ENCODE data around the gene SYTL4.
"Not testable (repeated sequence)": the region's sequence is repeated elsewhere in the genome, so short reads cannot be mapped to it uniquely, and the experiment has no call there.

SYTL4 gene

DNA sequence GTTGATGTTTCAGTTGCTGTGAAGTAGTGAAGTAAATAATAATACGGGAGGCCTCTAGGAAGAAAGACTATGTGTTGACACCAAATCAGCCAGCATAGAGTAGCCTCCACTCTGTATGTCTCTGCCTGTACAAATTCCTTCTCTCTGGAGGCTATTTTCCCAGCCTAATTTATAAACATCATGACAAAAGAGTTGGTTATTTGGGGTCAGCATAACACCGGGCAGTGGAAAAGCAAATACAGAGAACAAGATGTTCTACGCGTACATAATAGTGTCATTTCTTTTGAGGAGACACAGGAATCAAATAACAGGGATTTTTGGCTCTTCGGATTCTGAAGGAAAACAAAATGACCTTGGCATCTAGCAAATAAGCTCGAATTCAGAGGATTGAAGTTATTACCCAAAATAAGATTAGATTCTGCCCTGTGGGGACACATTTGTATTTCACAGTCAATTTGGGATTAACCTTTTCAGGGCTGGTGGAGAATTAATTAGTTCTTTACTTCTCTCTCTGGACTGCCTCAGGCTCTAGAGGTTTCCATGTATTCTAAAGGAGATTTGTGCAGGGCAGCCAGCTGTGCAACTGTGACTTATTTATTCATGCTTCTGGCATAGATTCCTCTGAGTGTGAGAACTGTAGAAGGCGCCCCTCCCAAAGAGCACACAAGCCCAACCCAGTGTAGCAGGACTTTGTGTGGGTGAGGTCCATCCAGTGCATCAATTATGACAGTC is 14.1 kb upstream of the SYTL4 start:
- in situ Hi-C loops (cut with MboI; ENCODE audit: low sequenced_read_pairs, unreplicated experiment) = no loop called here
- TF ChIP-seq, protein P1, sequence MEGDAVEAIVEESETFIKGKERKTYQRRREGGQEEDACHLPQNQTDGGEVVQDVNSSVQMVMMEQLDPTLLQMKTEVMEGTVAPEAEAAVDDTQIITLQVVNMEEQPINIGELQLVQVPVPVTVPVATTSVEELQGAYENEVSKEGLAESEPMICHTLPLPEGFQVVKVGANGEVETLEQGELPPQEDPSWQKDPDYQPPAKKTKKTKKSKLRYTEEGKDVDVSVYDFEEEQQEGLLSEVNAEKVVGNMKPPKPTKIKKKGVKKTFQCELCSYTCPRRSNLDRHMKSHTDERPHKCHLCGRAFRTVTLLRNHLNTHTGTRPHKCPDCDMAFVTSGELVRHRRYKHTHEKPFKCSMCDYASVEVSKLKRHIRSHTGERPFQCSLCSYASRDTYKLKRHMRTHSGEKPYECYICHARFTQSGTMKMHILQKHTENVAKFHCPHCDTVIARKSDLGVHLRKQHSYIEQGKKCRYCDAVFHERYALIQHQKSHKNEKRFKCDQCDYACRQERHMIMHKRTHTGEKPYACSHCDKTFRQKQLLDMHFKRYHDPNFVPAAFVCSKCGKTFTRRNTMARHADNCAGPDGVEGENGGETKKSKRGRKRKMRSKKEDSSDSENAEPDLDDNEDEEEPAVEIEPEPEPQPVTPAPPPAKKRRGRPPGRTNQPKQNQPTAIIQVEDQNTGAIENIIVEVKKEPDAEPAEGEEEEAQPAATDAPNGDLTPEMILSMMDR (IDR thresholded peaks at IDR 0.05; ENCODE audit: borderline replicate concordance, control extremely low read depth, extremely low read depth, insufficient read depth, missing control alignments) = no peak
- no peak for DNase-seq (ENCODE audit: low spot score)

DNA sequence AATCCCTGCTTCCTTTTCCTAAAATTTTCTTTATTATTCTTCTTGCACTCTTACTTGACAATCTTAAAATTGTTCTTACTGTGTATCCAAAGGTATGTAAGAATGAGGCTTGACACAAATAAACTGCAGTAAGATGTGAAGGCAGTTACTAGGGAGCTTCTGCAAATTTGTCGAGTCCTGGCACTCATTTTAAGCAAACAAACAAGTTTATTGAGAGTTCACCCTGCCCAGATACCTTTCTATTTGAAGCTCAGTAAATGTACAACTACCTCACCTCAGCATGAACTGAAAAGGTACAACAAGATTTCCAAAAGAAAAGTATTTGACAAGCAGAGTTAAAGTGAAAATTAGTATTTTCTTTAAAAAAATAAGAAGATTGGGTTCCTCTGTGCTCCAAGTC is 13.3 kb upstream of the SYTL4 start:
- TF ChIP-seq, protein P1 (IDR thresholded peaks at IDR 0.05; ENCODE audit: borderline replicate concordance, control extremely low read depth, extremely low read depth, insufficient read depth, missing control alignments) = no peak
- in situ Hi-C loops (cut with MboI; ENCODE audit: low sequenced_read_pairs, unreplicated experiment) = no loop called here
- DNase-seq (ENCODE audit: low spot score) = no peak

DNA sequence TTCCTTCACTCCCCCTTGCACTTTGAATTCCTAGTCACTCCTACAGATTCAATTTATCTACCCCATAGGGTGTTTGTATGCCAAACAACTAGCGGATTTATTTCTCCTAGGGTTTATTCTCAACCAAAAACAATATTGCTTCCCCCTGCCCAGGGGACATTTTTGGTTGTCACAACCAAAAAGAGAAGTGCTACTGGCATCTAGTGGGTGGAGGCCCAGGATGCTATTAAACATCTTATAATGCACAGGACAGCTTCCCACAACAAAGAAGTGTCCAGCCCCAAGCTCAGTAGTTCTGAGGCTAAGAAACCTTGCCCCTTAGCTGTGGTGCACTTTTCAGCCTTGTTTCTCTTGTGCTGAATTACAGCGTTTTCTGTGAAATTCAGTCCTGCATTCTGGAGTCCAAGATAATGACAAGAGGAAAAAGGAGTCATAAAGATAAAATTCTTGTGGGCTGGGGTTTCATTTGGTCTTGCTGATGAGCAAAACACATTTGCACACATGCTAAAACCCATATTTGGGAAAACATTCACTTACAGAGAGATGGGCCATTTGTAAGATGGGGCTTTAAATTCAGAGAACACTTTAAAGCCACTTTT is 11.2 kb upstream of the SYTL4 start:
- no peak for DNase-seq (ENCODE audit: low spot score)
- TF ChIP-seq, protein P1 (IDR thresholded peaks at IDR 0.05; ENCODE audit: borderline replicate concordance, control extremely low read depth, extremely low read depth, insufficient read depth, missing control alignments) = no peak
- in situ Hi-C loops (cut with MboI; ENCODE audit: low sequenced_read_pairs, unreplicated experiment) = no loop called here

DNA sequence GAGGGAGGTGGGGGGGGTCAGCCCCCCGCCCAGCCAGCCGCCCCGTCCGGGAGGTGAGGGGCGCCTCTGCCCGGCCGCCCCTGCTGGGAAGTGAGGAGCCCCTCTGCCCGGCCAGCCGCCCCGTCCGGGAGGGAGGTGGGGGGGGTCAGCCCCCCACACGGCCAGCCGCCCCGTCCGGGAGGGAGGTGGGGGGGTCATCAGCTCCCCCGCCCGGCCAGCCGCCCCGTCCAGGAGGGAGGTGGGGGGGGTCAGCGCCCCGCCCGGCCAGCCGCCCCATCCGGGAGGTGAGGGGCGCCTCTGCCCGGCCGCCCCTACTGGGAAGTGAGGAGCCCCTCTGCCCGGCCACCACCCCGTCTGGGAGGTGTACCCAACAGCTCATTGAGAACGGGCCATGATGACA is 7.9 kb downstream of the SYTL4 start:
- DNase-seq (ENCODE audit: low spot score); in situ Hi-C loops (cut with MboI; ENCODE audit: low sequenced_read_pairs, unreplicated experiment): not testable (repeated sequence)

DNA sequence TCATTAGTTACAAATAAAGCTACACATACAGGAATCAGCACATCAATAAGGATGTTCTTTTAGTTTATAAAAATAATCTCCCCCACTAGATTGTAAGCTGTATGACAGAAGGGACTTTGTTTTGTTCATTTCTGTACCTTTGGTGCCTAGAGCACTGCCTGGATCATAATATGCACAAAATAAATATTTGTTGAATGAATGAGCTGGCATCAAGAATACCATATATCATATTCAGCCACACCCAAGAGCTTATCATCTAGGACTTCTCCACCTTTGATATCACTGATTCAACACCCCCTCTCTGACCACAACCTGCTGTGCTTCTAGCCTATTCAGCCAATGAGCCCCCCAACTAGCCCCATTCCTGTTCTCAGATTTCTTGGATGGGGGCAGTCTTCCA is 10.6 kb downstream of the SYTL4 start:
- in situ Hi-C loops (cut with MboI; ENCODE audit: low sequenced_read_pairs, unreplicated experiment) = no loop called here
- TF ChIP-seq, protein P1 (IDR thresholded peaks at IDR 0.05; ENCODE audit: borderline replicate concordance, control extremely low read depth, extremely low read depth, insufficient read depth, missing control alignments) = no peak
- no peak for DNase-seq (ENCODE audit: low spot score)

DNA sequence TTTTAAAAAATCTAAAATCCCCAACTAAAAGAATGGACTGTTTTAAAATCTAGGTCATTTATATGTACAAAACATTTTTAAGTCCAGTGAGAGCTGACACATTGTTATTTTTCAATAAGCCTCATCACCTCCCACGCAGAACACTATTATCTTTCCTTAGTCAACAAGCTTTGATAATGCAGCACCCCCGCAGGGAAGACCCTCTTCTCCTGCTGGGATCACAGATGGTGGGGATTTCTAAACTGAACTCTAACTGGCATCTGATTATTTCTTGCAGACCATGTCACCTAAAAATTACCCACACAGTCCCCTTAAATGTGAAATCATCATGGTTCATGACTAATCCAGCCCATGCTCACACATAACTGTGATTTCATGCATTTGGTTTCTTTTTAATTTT is 11.6 kb downstream of the SYTL4 start:
- TF ChIP-seq, protein P1 (IDR thresholded peaks at IDR 0.05; ENCODE audit: borderline replicate concordance, control extremely low read depth, extremely low read depth, insufficient read depth, missing control alignments) = no peak
- in situ Hi-C loops (cut with MboI; ENCODE audit: low sequenced_read_pairs, unreplicated experiment) = no loop called here
- no peak for DNase-seq (ENCODE audit: low spot score)

DNA sequence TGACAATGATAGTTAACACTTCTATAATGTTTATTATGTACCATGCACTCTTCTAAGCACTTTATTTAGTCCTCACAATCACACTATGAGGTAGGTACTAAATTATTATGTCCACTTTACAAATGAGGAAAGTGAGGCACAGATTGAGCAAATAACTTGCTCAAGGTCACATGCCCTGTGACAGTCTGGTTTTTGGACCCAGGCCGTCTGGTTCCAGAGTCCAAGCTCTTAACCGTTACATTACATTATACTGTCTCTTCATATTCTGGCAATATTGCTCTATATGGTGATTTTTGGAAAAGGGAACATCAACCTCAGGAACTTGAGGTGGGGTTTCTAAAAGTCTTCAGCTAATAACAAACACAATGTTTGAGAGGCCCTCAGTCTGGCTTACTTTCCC is 12.8 kb downstream of the SYTL4 start:
- TF ChIP-seq, protein P1 (IDR thresholded peaks at IDR 0.05; ENCODE audit: borderline replicate concordance, control extremely low read depth, extremely low read depth, insufficient read depth, missing control alignments) = no peak
- DNase-seq (ENCODE audit: low spot score) = no peak
- in situ Hi-C loops (cut with MboI; ENCODE audit: low sequenced_read_pairs, unreplicated experiment) = no loop called here
